Measurements from ENCODE around the gene CLTCL1.

Gene CLTCL1

GRCh38 chr22:19147195-19147780 lies 144.2 kb downstream of the CLTCL1 start:
- no peak for DNase-seq

DNA sequence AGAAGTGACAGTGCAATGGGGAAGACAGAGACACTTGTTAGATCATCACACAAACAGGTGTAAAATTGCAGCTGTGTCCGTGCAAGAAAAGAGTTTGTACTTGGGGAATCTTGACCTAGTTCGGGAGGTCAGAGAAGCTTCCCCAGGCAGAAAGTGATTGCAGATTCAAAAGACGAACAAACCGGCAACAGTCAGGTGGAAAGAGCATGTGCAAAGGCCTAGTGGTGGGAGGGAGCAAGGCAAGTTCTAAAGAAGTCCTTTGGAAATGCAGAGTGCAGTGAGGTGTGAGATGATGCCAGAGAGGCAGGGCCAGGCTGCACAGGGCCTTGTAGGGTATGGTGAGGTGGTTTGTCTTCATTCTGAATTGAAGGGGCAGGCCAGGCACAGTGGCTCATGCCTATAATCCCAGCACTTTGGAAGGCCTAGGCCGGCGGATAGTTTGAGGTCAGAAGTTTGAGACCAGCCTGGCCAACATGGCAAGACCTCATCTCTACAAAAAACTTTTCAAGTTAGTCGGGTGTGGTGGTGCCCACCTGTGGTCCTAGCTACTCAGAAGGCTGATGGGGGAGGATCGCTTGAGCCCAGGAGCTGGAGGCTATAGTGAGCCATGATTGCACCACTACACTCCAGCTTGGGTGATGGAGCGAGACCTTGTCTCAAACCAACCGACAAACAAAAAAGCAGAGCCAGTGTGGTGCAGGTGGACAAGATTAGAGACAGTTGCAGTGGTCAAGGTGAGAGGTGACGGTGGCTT lies 145.1 kb downstream of the CLTCL1 start:
- no peak for DNase-seq

- peak; percentile 48 for DNase-seq
Measured at GRCh38 chr22:19143967-19144400, 147.5 kb downstream of the CLTCL1 start.

GRCh38 chr22:19143212-19143611 lies 148.3 kb downstream of the CLTCL1 start:
- no peak for DNase-seq

DNA sequence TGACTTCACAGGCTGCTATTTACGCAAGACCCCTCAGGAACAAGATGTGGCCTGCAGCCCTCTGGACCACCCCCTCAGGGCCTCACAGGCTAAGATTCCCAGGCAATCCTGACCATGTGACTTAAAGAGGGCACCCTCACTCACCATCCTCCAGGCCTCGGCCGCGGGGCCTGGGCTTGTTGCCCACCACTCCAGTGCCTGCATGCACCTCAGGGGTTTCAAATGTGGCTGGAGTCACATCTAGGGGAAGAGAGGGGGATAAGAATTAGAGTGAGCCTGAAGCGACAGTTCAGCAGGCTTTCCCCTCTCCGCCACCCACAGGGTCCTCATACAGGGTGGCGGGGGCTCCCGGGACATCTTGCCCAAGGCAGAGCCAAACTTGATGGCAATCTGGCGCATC lies 149.1 kb downstream of the CLTCL1 start:
- no peak for DNase-seq

GRCh38 chr22:19139974-19140373 lies 151.5 kb downstream of the CLTCL1 start:
- no peak for DNase-seq

DNA sequence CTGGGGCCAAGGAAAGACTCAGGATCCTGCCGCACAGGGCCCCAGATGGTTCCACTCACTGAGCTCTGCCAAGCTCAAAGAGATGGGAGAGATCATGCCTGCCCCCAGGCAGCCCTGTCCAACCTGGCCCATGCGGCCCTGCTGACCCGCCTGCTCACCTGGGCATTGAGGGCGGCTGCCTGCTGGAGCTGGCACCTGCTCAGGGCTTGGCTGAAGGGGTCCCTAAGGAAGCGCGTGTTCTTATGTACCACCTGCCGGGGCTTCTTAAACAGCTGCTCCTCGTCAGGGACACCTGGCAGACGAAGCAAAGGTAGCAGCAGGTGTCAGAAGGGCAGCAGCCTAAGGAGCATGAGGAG lies 152.5 kb downstream of the CLTCL1 start:
- DNase-seq: no peak

DNA sequence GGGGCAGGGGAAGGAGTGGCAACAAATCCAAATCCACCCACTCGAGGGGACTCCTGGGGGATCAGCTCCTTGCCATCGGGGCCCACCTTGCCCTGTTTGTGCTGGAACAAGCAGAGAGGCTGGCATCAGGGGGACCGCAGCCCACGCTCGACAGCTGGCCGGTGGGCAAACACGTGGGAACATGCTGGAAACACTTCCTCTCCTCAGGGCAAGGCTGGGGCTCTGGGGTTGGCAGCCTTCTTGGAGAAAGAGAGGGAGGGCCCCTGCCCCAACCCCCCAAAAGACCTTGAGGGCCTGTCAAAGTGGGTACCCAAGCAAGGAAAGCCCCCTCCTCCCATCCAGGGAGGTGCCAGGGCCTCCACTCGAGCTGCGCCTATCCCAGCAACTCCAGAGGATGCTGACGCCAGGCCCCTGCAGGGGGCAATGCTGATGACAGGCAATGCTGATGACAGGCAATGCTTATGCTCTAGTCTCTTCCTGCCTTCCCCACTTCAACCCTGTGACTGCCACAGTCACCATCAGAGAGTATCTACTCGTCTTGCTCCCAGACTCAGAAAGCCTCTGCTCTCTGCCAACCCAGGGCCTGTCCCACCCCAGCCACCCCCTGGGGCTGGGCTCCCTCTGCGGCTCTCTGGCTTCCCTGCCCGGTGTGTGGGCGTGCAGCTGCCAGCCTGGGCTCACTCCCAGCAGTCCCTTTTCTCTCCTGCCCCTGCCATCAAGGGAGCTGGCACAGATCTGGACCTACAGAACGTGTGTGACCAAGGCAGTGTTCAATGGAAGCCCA lies 153.1 kb downstream of the CLTCL1 start:
- DNase-seq: no peak

DNA sequence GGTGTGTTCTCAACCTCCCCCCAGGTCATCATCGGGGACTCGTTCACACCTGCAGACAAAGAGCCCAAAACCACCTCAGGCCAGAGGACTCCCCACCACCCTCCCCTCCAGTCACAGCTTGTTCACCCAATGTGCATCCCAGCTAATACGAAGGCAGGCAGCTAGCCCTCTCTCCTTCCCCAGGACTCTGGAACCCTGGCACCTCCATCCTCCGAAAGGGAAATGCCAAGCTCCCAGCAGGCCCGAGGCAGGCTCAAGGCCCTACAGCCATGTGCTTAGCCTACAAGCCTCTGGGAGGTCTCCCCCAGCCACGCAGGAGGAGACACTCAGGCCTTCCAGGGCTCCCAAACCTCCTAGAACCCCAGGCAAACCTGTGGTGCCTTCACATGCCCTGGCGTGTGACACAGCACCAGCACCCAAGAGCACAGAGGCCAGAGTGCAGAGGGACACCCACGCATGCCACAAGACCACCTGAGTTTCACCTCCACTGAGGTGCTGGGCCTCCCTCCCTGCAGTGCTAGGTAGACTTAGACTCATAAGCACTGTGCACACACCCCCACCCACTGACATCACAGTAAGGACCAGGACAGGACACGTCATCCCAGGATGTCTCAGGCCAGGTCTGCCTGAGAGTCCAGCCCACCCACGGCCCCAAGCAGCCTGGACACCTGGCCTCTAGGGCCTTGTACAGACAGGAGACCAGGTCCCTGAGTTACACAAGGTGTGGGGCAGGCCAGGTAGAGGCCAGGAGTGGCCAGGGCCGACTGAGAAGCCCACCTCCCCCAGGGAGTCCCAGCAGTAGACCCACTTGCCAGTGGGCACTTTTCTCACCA lies 153.9 kb downstream of the CLTCL1 start:
- no peak for DNase-seq

DNA sequence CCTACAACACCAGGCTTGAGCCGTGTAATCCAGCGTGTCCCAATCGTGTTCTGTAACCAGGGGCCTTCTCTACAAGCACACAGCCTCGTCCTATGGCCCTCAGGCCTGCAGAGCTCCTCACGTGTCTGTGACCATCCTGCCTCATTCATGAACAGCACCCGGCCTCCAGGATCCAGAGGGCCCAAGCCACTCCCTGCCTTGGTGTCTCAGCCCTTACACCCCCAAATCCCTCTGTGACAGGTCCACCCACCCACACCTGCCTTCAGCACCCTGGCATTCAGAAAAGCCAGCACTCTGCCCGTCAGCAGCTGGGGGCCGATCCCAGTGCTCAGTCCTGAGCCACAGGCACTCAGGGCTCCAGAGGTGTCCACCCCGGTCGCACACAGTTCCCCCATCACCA lies 154.6 kb downstream of the CLTCL1 start:
- no peak for DNase-seq

DNA sequence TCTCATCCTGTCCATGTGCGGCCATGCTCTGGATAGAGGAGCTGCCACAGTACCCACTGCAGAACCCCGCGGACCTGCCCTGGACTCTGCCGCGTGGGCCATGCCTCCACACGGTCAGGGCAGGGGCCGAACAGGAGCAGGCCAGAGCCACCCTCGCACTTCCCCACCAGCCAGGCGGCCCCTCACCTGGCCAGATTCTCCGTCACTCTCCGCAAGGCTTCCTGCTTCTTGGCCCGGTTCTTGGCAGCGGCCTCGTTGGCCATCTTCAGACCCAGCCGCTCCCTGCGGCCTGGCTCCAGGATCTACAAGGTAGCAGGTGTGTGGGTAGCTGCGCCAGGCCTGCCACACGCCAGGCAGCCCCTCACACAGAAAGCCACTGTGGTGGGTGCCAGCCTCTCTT lies 156.6 kb downstream of the CLTCL1 start:
- no peak for DNase-seq

GRCh38 chr22:19134176-19134831 lies 157.2 kb downstream of the CLTCL1 start:
- DNase-seq: no peak

DNA sequence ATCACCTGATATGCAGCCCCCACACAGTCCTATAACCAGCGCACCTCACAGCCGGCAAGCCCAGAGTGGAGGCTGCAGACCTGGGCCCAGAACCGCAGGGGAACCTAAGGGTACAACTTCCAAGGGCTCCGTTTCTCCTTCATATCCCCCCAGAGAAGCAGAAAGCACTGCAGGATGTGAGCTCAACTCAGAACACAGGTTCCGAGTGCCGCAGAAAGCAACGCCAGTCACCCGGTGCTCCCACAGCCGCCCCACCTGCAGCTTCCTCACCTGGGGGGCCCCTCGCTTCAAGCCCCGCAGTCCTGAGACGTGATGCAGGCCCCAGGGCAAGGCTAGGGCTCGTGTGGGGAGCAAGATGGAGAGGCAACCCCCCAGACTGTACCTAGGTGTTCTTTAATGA lies 158.0 kb downstream of the CLTCL1 start:
- DNase-seq: no peak

GRCh38 chr22:19132693-19133400 lies 158.7 kb downstream of the CLTCL1 start:
- no peak for DNase-seq

- no peak for DNase-seq
Measured at GRCh38 chr22:19132153-19132552, 159.4 kb downstream of the CLTCL1 start.

- no peak for DNase-seq
Measured at GRCh38 chr22:19131685-19132015, 159.9 kb downstream of the CLTCL1 start.

DNA sequence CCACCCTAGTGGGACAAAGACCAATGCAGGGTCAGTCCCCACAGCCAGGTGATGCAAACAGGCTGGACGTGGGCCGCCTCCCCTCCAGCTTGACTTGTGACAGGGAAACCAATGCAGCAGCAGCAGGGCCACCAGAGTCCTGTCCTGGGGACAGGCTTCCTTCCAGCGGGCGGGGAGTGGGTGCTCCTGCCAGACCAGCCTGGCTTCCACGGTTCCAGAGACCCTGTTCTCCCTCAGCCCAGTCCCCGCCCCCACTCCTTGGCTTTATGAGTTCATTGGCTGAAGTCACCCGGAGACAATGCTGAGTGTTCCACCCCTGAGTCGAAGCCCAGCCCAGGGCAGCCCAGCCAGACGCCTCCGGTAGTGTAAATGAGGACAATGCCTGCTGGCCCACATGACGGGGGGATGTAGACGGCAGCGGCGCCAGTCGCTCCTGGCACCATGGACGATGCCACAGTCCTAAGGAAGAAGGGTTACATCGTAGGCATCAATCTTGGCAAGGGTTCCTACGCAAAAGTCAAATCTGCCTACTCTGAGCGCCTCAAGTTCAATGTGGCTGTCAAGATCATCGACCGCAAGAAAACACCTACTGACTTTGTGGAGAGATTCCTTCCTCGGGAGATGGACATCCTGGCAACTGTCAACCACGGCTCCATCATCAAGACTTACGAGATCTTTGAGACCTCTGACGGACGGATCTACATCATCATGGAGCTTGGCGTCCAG lies 160.4 kb downstream of the CLTCL1 start, which contains the start of gene TSSK2:
Gene TSSK2, plus strand, starts transcription at position 350 of the 726 bp plus-strand sequence. Its CDS starts 92 bp downstream, at position 442.
- no peak for DNase-seq

DNA sequence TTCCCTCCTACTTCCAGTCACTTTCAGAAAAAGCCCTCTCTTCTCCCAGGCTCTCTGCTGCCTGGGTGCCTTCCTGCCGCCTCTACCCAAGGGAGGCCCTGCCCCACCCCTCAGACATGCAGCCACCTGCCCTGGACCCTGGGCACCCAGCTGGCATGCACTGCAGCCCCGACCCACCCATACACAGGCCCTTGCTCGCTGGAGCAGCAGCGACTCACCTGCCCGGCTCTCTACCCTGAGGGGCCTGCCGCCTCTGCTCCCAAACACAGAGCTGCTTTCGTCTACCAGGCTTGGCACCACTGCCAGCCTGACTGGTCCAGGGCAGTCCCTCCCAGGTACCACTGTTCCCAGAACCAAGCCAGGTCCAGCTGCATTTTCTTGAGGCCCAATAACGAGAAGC lies 161.6 kb downstream of the CLTCL1 start:
- DNase-seq: no peak
